Testis (tissue), 3 donors: Measurements from ENCODE around the gene CUBN. TPM values are rescaled to one million over a fixed set of nuclear protein-coding genes. Genes with fewer than 3 reads are reported as not detected.

ENCODE experiments used
- DNase-seq: peaks from one replicate; pipeline ENCODE4 v3.0.0-alpha.2; 2019
- H3K27ac ChIP-seq, 2 donors: fragments of 200-600 bp; sonication (generic); one replicate each; pipeline ENCODE4 v1.5.1; 2019
- H3K27me3 ChIP-seq: fragments of 200-600 bp; sonication (generic); one replicate; pipeline ENCODE4 v1.5.1; 2019
- H3K36me3 ChIP-seq: fragments of 200-600 bp; sonication (generic); one replicate; pipeline ENCODE4 v1.5.1; 2017; ENCODE audit warnings: low read depth; ENCODE audit errors: missing control alignments
- H3K4me1 ChIP-seq: fragments of 200-600 bp; sonication (generic); one replicate; pipeline ENCODE4 v1.5.1; 2019
- H3K4me3 ChIP-seq, 2 donors: fragments of 200-600 bp; sonication (generic); one replicate each; pipeline ENCODE4 v1.5.1; 2017 to 2019
- H3K9me3 ChIP-seq: fragments of 200-600 bp; sonication (generic); one replicate; pipeline ENCODE4 v1.5.1; 2017
- CTCF ChIP-seq, 3 experiments: fragments of 450-650 bp in 2 of 3; fragments of 200-600 bp in 1 of 3; sonication (generic) in 1 of 3; IDR thresholded peaks; one replicate each; pipeline ENCODE4 v1.5.1; 2016 to 2019; ENCODE audit warnings: antibody characterized with exemption in 3 of 3, mild to moderate bottlenecking in 2 of 3, moderate library complexity in 1 of 3
- POLR2A ChIP-seq: fragments of 450-650 bp; IDR thresholded peaks from one replicate; pipeline ENCODE4 v1.6.1; 2017; ENCODE audit warnings: antibody characterized with exemption, mild to moderate bottlenecking, moderate library complexity
- WGBS, 2 donors: methylation state at CpG; one replicate each; pipeline ENCODE4 v1.1.5; 2018; 5-methylcytosine and 5-hydroxymethylcytosine counted together
- intact Hi-C: fragments of 100-400 bp; cut with DNase I; formaldehyde crosslinking; loops from one replicate; pipeline ENCODE4 v1.15.1; 2023; ENCODE audit warnings: low total_unique reads
- polyA plus RNA-seq: library from polyadenylated mRNA; stranded (reverse); fragments of 350-450 nt; fragmentation: Illumina TruSeq; extraction: RNeasy Lipid Tissue Mini Kit (QIAGEN cat#74804); gene quantifications from one replicate; pipeline ENCODE4 v1.2.3, GENCODE V29; 2014; ENCODE audit warnings: low read depth, low replicate concordance; ENCODE audit not compliant: insufficient read depth
- total RNA-seq, 2 donors: library from RNA; depleted of rRNA; stranded (reverse); fragments of >200 nt; gene quantifications; one replicate each; pipeline ENCODE4 v1.2.3, GENCODE V29; 2016

The CUBN gene
- total and polyA plus RNA-seq, 3 donors from 2014 or later: 11.0 to 39.3 (median 19.2) TPM

DNA sequence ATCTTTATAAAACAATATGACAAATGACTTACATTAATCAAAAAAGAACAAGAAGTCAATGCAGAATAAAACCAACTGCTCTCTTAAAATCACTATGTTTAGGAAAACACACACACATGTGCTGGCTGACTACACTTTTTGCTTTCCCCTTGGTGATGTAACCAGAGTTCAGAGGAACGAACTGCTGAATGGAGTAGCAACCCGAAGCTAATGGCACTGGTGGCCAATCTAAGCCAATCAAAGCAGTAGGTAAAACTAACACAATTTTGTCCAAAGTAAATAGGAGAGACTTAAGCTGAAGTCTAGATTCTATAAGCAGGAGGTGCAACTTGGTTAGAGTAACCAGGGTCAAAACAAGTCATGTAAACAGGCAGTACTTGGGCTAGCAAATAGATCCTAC lies 33.2 kb upstream of the CUBN start:
- TF ChIP-seq CTCF (IDR thresholded peaks at IDR 0.05): no peak
- TF ChIP-seq POLR2A: no peak
- H3K27ac ChIP-seq: no peak overlapping the region
- WGBS, 2 donors: 84 to 91% methylated on average over 2 of the region's 2 CpGs
- H3K4me1 ChIP-seq: no peaks in the 10 kb centered on the region
- no peaks in the 10 kb centered on the region for H3K9me3 ChIP-seq
- H3K4me3 ChIP-seq: no peak overlapping the region
- H3K36me3 ChIP-seq: no peaks in the 10 kb centered on the region
- intact Hi-C loops: no loop called here
- H3K27me3 ChIP-seq: no peaks in the 10 kb centered on the region
- no peak for DNase-seq

- intact Hi-C loops: no loop called here
- TF ChIP-seq CTCF (IDR thresholded peaks at IDR 0.05): no peak
- TF ChIP-seq POLR2A: no peak
- Histone ChIP-seq H3K27me3 (no peaks in the 10 kb centered on the region), H3K9me3 (no peaks in the 10 kb centered on the region), H3K27ac (no peak overlapping the region), H3K4me1 (no peaks in the 10 kb centered on the region), H3K4me3 (no peak overlapping the region), H3K36me3 (no peaks in the 10 kb centered on the region)
- 63 to 64% methylated on average over 3 of the region's 3 CpGs for WGBS, 2 donors
- no peak for DNase-seq
Measured at GRCh38 chr10:17161775-17162174, 32.2 kb upstream of the CUBN start.

DNA sequence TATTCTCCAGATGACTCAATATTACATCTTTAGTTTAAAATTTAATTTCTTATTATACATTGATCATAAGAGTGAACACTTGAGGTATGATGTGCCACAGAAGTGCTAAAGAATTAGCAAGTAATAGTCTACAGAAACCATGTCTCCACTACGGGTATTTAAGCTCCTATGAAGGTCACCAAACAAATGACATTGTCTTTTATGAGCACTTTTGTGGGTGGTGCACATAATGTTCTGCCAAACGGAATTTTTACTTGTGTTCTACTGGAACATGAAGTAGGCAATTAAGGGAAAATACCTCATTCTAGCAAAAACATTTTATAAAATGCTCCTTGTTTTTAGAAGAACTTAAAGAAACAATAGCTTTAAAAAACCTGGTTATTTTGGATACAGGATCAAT lies 27.4 kb upstream of the CUBN start:
- intact Hi-C loops: no loop called here
- no peak for DNase-seq

DNA sequence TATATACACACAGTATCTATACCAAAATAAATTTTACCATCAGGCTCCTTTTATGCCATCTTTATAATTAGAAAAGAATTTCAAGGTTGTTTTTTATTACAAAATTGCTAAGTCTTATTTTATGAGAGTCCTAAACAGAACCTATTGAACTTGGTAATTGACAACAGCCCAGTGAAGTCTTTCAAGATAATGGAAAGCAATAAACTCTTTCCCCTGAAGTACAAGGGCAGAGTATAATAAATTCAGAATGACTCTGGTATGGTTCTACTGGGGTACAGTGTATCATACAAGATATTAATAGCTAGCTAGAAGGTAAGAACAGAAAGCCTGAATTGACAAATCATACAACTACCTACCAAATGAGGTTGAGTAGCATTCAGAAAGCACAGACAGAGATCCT lies 26.2 kb upstream of the CUBN start:
- H3K4me3 ChIP-seq: no peak overlapping the region
- no peak overlapping the region for H3K27ac ChIP-seq
- H3K27me3 ChIP-seq: no peaks in the 10 kb centered on the region
- peaks cover 8% of the 10 kb centered on the region for H3K4me1 ChIP-seq
- intact Hi-C loops: no loop called here
- no peaks in the 10 kb centered on the region for H3K36me3 ChIP-seq
- H3K9me3 ChIP-seq: no peaks in the 10 kb centered on the region
- DNase-seq: no peak
- TF ChIP-seq POLR2A (no peak), CTCF (IDR thresholded peaks at IDR 0.05) (no peak)

More for the DNA sequence above, 27.4 kb upstream of the CUBN start:
- Histone ChIP-seq H3K36me3 (no peaks in the 10 kb centered on the region), H3K27me3 (no peaks in the 10 kb centered on the region), H3K4me3 (no peak overlapping the region), H3K27ac (peak overlapping the region; percentile 10 to 78), H3K4me1 (peaks cover 8% of the 10 kb centered on the region), H3K9me3 (no peaks in the 10 kb centered on the region)
- 20 to 35% methylated on average over 2 of the region's 2 CpGs for WGBS, 2 donors
- TF ChIP-seq CTCF (IDR thresholded peaks at IDR 0.05): no peak
- TF ChIP-seq POLR2A: no peak

DNA sequence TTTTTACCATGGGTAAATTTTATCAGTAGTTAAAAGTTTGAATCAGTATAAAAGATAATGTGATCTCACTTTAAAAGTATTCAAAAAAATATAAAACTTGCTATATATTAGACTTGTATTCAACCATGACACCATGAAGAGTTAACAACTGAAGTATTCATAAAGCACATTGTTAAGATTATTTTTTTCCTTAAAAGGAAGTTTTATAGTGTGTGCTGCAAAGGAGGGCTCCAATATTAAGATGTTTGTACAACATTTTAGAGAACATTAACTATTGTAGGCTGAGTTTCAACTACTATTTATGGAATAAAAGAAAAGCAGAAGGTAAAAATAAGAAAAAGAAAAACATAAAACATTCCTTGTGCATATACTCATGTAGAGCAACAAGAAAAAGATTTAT lies 24.5 kb upstream of the CUBN start:
- no peak for TF ChIP-seq CTCF (IDR thresholded peaks at IDR 0.05)
- TF ChIP-seq POLR2A: no peak
- H3K9me3 ChIP-seq: no peaks in the 10 kb centered on the region
- intact Hi-C loops: no loop called here
- H3K4me1 ChIP-seq: peaks cover 8% of the 10 kb centered on the region
- no peaks in the 10 kb centered on the region for H3K27me3 ChIP-seq
- DNase-seq: no peak
- H3K27ac ChIP-seq: no peak overlapping the region
- H3K36me3 ChIP-seq: no peaks in the 10 kb centered on the region
- no peak overlapping the region for H3K4me3 ChIP-seq
